Activated CD4-positive, alpha-beta memory T cell treated with anti-CD3 and anti-CD28 coated beads for 36 hours (primary cell): ENCODE measurements around the gene ILF2. TPM values are rescaled to one million over a fixed set of nuclear protein-coding genes. Genes with fewer than 3 reads are reported as not detected.

ENCODE experiments used
- CTCF ChIA-PET: fragments of 350-600 bp; sonication (Branson Sonifier 250); formaldehyde crosslinking; loops from one replicate; lab custom pipeline; 2021; ENCODE audit warnings: antibody characterized with exemption, inconsistent platforms; lab: Charles Lee
- POLR2A ChIA-PET: fragments of 350-600 bp; sonication (Branson Sonifier 250); formaldehyde crosslinking; loops from one replicate; lab custom pipeline; 2021; ENCODE audit warnings: antibody characterized with exemption; lab: Charles Lee
- DNase-seq: peaks from one replicate; pipeline ENCODE4 v3.0.0-alpha.2; 2020
- H3K27ac Mint-ChIP-seq: one replicate; pipeline ENCODE4 v1.8.0; 2021; ENCODE audit warnings: mixed read lengths
- H3K27me3 Mint-ChIP-seq: one replicate; pipeline ENCODE4 v1.8.0; 2021; ENCODE audit warnings: mixed read lengths
- H3K36me3 Mint-ChIP-seq: one replicate; pipeline ENCODE4 v1.8.0; 2021; ENCODE audit warnings: mixed read lengths
- H3K4me1 Mint-ChIP-seq: one replicate; pipeline ENCODE4 v1.8.0; 2021; ENCODE audit warnings: low read depth, mixed read lengths
- H3K4me3 Mint-ChIP-seq: one replicate; pipeline ENCODE4 v1.8.0; 2021; ENCODE audit warnings: mild to moderate bottlenecking, mixed read lengths
- H3K9me3 Mint-ChIP-seq: one replicate; pipeline ENCODE4 v1.8.0; 2021; ENCODE audit warnings: mixed read lengths
- intact Hi-C: fragments of 100-400 bp; cut with micrococcal nuclease; formaldehyde crosslinking; loops from one replicate; pipeline ENCODE4 v1.15.1; 2023
- total RNA-seq, 2 experiments: library from RNA; stranded (reverse); gene quantifications; one replicate each; pipeline ENCODE4 v1.2.3, GENCODE V29; 2021

Gene ILF2
- total RNA-seq, 2 experiments from 2014 or later, result 315 to 323 TPM

DNA sequence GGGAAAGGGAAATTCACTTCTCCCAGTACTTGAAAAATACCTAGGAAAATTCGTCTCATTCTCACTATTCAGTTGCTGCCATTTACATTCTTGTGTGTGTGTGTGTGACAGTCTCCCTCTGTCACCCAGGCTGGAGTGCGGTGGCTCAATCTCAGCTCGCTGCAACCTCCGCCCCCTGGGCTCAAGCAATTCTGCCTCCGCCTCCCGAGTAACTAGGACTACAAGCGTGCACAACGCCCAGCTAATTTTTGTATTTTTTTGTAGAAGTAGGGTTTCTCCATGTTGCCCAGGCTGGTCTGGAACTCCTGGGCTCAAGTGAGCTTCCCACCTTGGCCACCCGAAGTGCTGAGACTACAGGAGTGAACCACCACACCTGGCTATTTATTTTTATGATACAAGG is 11.1 kb downstream of the ILF2 start:
- H3K4me3 Mint-ChIP-seq, result peak overlapping the region; percentile 93
- CTCF ChIA-PET, result interaction anchor here (1.0 to 1.7 kb wide), 6 partner anchors 13 to 149 kb away, joined by 3 to 6 read pairs (median 4); partner anchors contain the start of gene CHTOP
- H3K27ac Mint-ChIP-seq, result peak overlapping the region; percentile 82
- H3K9me3 Mint-ChIP-seq, result no peaks in the 10 kb centered on the region
- no peaks in the 10 kb centered on the region for H3K27me3 Mint-ChIP-seq
- POLR2A ChIA-PET, result interaction anchor here (0.6 to 2.6 kb wide), 5 partner anchors 11 to 331 kb away, joined by 4 to 12 read pairs (median 7); partner anchors contain the start of genes CHTOP, ILF2 and RPS27
- peaks cover 17% of the 10 kb centered on the region for H3K4me1 Mint-ChIP-seq
- intact Hi-C loops, result loop anchor here (5.0 to 10.0 kb wide), 2 partner anchors 92 to 1345 kb away; partner anchors contain the start of genes S100A2 and ZBTB7B
- H3K36me3 Mint-ChIP-seq, result peaks cover 35% of the 10 kb centered on the region
- DNase-seq, result no peak

DNA sequence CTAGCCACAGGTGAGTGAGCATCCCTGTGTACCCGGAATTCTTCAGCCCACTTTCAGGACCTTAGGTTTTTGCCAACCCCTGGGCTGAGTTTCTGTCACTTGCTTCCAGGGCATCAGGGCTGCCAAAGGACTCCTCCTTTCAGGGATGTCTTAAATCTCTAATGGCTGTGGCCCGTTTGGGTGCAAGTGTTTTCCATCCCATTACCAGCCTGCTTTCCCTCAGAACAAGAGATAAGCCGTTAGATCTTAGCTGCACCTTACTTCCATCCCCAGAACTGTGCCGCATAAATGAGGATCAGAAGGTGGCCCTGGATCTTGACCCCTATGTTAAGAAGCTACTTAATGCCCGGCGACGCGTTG is 11.6 kb downstream of the ILF2 start:
- ChIA-PET CTCF (interaction anchor here (0.6 to 1.7 kb wide), 7 partner anchors 13 to 149 kb away, joined by 3 to 6 read pairs (median 3); partner anchors contain the start of gene CHTOP), POLR2A (interaction anchor here (1.3 to 2.6 kb wide), 6 partner anchors 9 to 331 kb away, joined by 4 to 16 read pairs (median 9); partner anchors contain the start of genes CHTOP, ILF2 and RPS27)
- peaks cover 31% of the 10 kb centered on the region for H3K36me3 Mint-ChIP-seq
- no peak for DNase-seq
- peak overlapping the region; percentile 82 for H3K27ac Mint-ChIP-seq
- intact Hi-C loops, result loop anchor here (5.0 to 10.0 kb wide), 2 partner anchors 92 to 1346 kb away; partner anchors contain the start of genes S100A2 and ZBTB7B
- no peaks in the 10 kb centered on the region for H3K9me3 Mint-ChIP-seq
- peak overlapping the region; percentile 93 for H3K4me3 Mint-ChIP-seq
- peaks cover 17% of the 10 kb centered on the region for H3K4me1 Mint-ChIP-seq
- H3K27me3 Mint-ChIP-seq, result no peaks in the 10 kb centered on the region

DNA sequence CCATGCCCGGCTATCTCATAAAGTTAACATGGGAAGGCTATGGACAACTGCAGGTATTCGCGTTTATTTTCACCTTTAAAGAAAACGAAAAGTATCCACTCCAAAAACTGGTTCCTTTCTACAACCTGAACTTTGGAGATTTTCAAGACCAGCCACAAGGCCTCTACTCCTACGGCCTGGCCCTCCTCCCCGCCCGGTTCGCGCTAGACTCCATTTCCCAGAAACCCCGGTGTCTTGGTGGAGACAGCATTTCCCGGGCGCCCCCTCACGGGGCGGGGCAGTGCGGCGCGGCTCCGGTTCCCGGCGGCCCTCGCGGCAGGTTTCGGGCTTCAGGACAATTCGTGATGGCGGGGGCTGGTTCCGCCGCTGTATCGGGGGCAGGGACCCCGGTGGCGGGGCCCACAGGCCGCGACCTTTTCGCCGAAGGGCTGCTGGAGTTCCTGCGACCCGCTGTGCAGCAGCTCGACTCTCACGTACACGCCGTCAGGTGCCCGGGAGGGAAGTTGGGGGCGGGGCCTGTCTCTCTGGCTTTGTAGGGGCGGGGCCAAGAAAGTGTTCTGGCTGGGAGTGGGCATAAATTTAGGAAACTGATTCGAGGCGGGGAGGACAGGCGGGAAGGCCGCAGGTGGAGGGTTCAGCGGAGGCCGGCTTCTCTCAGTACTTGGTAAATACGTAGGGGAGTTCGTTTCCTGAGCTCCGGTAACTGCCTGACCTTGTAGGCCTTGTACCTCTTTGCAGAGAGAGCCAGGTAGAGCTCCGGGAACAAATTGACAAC is 12.2 kb downstream of the ILF2 start, which contains the start of gene SNAPIN:
SNAPIN (plus strand) TSS at position 304 of the 775 bp plus-strand sequence; CDS start at position 345, 41 bp downstream.
- intact Hi-C loops, result loop anchor here (1.0 to 10.0 kb wide), 4 partner anchors 13 to 1346 kb away; partner anchors contain the start of genes CHTOP, S100A2 and ZBTB7B
- no peaks in the 10 kb centered on the region for H3K9me3 Mint-ChIP-seq
- peak; percentile 95 for DNase-seq
- CTCF ChIA-PET, result interaction anchor here (0.6 to 1.7 kb wide), 7 partner anchors 14 to 148 kb away, joined by 3 to 6 read pairs (median 3); partner anchors contain the start of gene CHTOP
- H3K4me1 Mint-ChIP-seq, result peaks cover 17% of the 10 kb centered on the region
- no peaks in the 10 kb centered on the region for H3K27me3 Mint-ChIP-seq
- peaks cover 27% of the 10 kb centered on the region for H3K36me3 Mint-ChIP-seq
- H3K4me3 Mint-ChIP-seq, result peak within 1 kb of the TSS; percentile 93
- POLR2A ChIA-PET, result interaction anchor here (1.3 to 2.6 kb wide), 6 partner anchors 9 to 332 kb away, joined by 4 to 16 read pairs (median 9); partner anchors contain the start of genes CHTOP, ILF2 and RPS27
- peak within 1 kb of the TSS; percentile 82 for H3K27ac Mint-ChIP-seq

DNA sequence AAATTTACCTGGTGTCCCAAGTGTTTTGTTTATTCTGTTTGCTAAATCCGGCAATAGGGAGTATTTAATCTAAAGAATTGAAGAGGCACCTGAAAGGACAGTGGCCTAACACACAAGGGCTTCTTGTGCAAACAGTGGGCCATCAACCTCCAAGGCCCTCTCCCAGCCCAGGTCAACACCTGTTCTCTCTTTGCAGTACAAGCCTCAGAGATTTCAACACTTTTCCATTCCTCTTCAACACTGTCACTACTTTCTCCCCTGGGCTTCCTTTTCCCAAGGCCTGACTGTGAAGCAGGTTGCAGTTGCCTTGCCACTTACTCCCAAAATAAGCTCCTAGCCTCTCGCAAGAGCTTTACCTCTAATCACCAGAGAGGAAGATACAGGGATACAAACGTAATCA is 15.5 kb downstream of the ILF2 start:
- DNase-seq, result no peak
- peaks cover 1% of the 10 kb centered on the region for H3K36me3 Mint-ChIP-seq
- intact Hi-C loops, result loop anchor here (5.0 to 10.0 kb wide), 2 partner anchors 88 to 1349 kb away; partner anchors contain the start of genes S100A2 and ZBTB7B
- ChIA-PET CTCF (interaction anchor here (1.3 kb wide), 1 partner anchor 145 kb away, joined by 4 read pairs; no protein-coding TSS in a partner anchor), POLR2A (no interaction called here)
- H3K4me3 Mint-ChIP-seq, result no peak overlapping the region
- no peaks in the 10 kb centered on the region for H3K9me3 Mint-ChIP-seq
- H3K4me1 Mint-ChIP-seq, result peaks cover 15% of the 10 kb centered on the region
- H3K27ac Mint-ChIP-seq, result no peak overlapping the region
- no peaks in the 10 kb centered on the region for H3K27me3 Mint-ChIP-seq

DNA sequence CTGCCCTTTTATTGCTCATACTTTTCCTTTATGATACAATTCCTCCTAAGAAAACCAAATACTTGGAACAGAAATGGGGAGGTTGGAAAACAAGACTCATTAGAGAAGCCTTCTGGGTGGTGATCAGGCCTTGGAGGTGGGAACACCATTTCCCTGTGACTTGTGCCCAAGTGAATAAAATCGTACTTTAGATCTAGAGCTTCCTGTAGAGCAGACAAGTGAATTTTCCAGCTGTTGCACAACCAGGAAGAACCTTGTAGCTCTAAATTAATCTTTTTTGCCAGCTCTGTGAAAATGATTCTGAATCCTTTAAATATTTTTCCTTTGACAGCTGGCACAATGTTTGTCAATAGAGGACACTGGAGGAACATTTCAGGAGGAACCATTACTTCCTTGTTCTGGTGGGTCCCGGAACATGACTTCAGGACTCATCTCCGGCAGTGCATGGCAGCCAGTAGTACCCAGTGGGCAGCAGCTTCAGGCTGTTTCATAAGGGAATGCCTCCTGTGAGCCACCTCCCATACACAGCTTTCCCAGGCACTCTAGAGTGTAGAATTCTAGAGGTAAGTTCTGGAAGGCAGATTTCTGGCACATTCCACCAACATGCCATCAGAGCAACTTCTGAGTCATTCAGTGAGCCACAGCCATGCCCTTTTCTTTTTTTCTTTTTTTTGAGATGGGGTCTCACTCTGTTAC is 17.8 kb downstream of the ILF2 start:
- intact Hi-C loops, result loop anchor here (10.0 kb wide), 1 partner anchor 1352 kb away; the partner anchor contains the start of gene ZBTB7B
- H3K27ac Mint-ChIP-seq, result no peak overlapping the region
- ChIA-PET CTCF (interaction anchor here (1.4 to 2.1 kb wide), 2 partner anchors 121 to 143 kb away, joined by 4 to 7 read pairs; no protein-coding TSS in a partner anchor), POLR2A (interaction anchor here (2.4 kb wide), 1 partner anchor 19 kb away, joined by 6 read pairs; the partner anchor contains the start of gene CHTOP)
- H3K4me1 Mint-ChIP-seq, result peaks cover 16% of the 10 kb centered on the region
- no peaks in the 10 kb centered on the region for H3K36me3 Mint-ChIP-seq
- no peak overlapping the region for H3K4me3 Mint-ChIP-seq
- no peaks in the 10 kb centered on the region for H3K9me3 Mint-ChIP-seq
- no peaks in the 10 kb centered on the region for H3K27me3 Mint-ChIP-seq
- no peak for DNase-seq

DNA sequence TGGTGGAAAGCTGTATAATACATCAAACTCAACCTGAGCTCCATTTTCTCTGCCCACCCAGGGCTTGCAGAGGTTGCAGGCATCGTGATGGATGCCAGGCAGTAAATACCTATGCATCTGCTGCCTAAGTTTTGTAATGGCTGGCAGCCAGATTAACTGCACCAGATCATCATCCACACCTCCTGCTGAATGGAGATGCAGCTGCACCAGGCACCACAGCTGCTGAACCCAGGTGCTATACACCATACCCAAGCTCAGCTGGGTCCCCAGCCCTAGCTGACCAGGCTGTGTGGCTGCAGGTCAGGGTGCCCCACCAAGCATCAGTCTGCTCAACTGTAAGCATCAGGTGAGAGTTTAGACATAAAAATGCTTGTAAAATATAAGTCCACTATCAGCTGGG is 19.0 kb downstream of the ILF2 start:
- no peaks in the 10 kb centered on the region for H3K27me3 Mint-ChIP-seq
- intact Hi-C loops, result loop anchor here (10.0 kb wide), 1 partner anchor 1353 kb away; the partner anchor contains the start of gene ZBTB7B
- POLR2A ChIA-PET, result interaction anchor here (0.7 to 2.4 kb wide), 4 partner anchors 13 to 76 kb away, joined by 3 to 6 read pairs (median 4); partner anchors contain the start of genes CHTOP and INTS3
- CTCF ChIA-PET, result interaction anchor here (0.9 to 2.1 kb wide), 5 partner anchors 14 to 157 kb away, joined by 3 to 7 read pairs (median 4); no protein-coding TSS in a partner anchor
- peaks cover 21% of the 10 kb centered on the region for H3K4me1 Mint-ChIP-seq
- no peak overlapping the region for H3K4me3 Mint-ChIP-seq
- H3K27ac Mint-ChIP-seq, result no peak overlapping the region
- peaks cover 2% of the 10 kb centered on the region for H3K36me3 Mint-ChIP-seq
- no peaks in the 10 kb centered on the region for H3K9me3 Mint-ChIP-seq
- no peak for DNase-seq

DNA sequence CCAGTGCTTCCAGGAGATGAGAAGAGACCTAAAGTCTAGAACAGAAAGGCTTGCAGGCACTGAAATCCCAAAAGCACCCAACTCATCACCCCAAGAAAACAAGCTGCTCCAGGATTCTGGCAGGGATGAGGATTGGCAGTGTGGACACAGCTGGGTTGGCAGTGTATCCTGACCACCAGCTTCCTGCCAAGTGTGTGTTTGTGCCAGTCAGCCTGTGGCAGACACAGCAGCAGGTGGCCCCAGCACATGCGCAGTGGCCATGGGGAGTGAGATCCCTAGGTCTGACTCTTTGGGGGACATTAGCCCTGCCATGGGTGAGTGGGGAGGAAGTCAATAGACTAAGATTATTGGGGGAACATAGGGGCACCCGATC is 20.9 kb downstream of the ILF2 start:
- Mint-ChIP-seq H3K27ac (peak overlapping the region; percentile 43), H3K9me3 (no peaks in the 10 kb centered on the region), H3K27me3 (no peaks in the 10 kb centered on the region), H3K4me3 (no peak overlapping the region), H3K4me1 (peaks cover 25% of the 10 kb centered on the region), H3K36me3 (peaks cover 18% of the 10 kb centered on the region)
- DNase-seq, result no peak
- intact Hi-C loops, result loop anchor here (10.0 kb wide), 1 partner anchor 1355 kb away; the partner anchor contains the start of gene ZBTB7B
- ChIA-PET POLR2A (interaction anchor here (0.8 to 4.1 kb wide), 3 partner anchors 10 to 15 kb away, joined by 6 to 24 read pairs (median 6); partner anchors contain the start of gene CHTOP), CTCF (no interaction called here)

DNA sequence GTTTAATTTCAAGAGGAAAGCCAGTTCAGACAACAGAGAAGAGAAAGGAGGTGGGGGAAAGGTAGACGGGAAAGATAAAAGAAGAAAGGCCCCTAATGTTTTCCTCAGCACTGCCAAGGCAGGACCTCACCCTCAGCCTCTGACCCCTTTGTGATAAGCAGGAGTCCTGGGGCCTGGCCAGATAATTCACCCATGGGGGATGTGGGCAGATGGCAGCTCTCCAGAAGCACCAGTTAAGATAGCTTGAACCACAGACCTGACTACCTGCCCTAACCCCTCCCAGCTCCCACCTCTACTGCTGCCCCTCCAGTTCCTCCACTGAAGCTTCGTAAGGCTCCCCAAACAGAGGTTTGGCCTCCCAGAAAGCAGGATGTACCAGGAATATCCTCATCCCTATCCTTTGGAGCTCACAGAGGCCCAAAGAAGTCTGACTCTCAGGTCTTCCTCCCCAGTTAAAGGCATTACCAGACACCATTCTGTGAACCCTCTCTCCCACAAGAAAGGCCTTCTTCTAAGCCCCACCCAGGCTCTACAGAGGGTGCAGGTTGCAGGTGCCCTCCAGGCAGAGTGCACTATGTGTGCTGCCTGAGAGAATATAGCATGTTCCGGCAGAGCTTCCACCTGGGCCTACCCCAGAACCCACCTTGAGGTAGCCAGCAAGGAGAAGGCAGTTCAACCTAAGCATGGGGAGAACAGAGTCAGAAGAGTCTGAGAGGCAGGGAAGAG is 21.5 kb downstream of the ILF2 start:
- POLR2A ChIA-PET, result interaction anchor here (0.8 to 4.1 kb wide), 3 partner anchors 9 to 15 kb away, joined by 6 to 24 read pairs (median 6); partner anchors contain the start of gene CHTOP
- Mint-ChIP-seq H3K27ac (peak overlapping the region; percentile 43), H3K4me1 (peaks cover 27% of the 10 kb centered on the region), H3K9me3 (no peaks in the 10 kb centered on the region), H3K36me3 (peaks cover 22% of the 10 kb centered on the region), H3K27me3 (no peaks in the 10 kb centered on the region), H3K4me3 (no peak overlapping the region)
- no peak for DNase-seq
- CTCF ChIA-PET, result interaction anchor here (0.6 kb wide), 1 partner anchor 23 kb away, joined by 3 read pairs; no protein-coding TSS in a partner anchor
- intact Hi-C loops, result no loop called here

DNA sequence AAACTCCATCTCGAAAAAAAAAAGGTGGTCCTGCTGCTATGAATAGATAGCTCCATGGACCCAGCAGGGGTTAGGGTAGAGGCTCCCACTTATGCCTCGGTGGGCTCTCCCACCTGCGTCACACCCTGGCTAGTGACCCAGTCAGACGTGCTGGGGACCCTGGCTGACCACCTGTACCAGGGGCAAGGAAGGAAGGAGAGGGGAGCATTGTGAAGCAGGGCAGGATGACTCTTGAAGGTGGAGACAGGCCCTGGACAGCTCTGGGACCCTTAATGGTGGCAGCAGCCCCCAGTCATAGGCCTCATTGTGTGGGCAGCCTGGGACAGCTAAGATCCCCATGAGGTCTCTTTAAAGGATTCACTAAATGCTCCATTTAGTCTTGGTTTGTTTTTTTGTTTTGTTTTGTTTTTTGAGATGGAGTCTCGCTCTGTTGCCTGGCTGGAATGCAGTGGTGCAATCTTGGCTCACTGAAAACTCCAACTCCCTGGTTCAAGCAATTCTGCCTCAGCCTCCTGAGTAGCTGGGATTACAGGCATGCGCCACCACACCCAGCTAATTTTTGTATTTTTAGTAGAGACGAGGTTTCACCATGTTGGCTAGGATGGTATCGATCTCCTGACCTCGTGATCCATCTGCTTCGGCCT is 22.7 kb downstream of the ILF2 start:
- intact Hi-C loops, result no loop called here
- peaks cover 33% of the 10 kb centered on the region for H3K36me3 Mint-ChIP-seq
- H3K27ac Mint-ChIP-seq, result no peak overlapping the region
- H3K4me1 Mint-ChIP-seq, result peaks cover 37% of the 10 kb centered on the region
- H3K4me3 Mint-ChIP-seq, result no peak overlapping the region
- POLR2A ChIA-PET, result interaction anchor here (0.5 to 4.1 kb wide), 6 partner anchors 10 to 137 kb away, joined by 3 to 24 read pairs (median 4); partner anchors contain the start of genes CHTOP and SNAPIN
- no peak for DNase-seq
- CTCF ChIA-PET, result no interaction called here
- H3K27me3 Mint-ChIP-seq, result no peaks in the 10 kb centered on the region
- H3K9me3 Mint-ChIP-seq, result no peaks in the 10 kb centered on the region

DNA sequence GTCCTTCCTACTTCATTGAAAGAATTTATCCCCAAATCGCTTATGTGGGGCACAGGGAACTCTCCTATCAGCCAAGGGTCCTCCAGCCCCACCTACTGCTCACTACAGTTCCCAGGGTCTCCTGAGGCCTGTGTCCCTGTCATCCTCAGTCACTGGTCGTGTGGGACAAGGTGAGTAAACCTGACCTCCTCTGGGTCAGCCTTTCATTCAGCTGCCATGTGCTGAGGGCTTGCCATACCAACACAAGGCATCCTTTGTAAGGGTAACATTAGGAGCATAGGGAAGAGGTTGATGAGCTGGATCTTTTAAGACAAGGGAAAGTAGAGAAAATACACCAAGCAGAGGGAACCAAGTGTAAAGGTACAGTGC is 23.5 kb downstream of the ILF2 start:
- H3K4me3 Mint-ChIP-seq, result no peak overlapping the region
- H3K36me3 Mint-ChIP-seq, result peaks cover 39% of the 10 kb centered on the region
- H3K9me3 Mint-ChIP-seq, result no peaks in the 10 kb centered on the region
- POLR2A ChIA-PET, result interaction anchor here (0.6 to 4.1 kb wide), 4 partner anchors 9 to 14 kb away, joined by 3 to 24 read pairs (median 7); partner anchors contain the start of genes CHTOP and SNAPIN
- no peaks in the 10 kb centered on the region for H3K27me3 Mint-ChIP-seq
- CTCF ChIA-PET, result no interaction called here
- peaks cover 40% of the 10 kb centered on the region for H3K4me1 Mint-ChIP-seq
- intact Hi-C loops, result no loop called here
- H3K27ac Mint-ChIP-seq, result peak overlapping the region; percentile 53
- DNase-seq, result no peak
